PC-9 (cell line): ENCODE results near the gene ZNF710. TPM values are rescaled to one million over a fixed set of nuclear protein-coding genes. Genes with fewer than 3 reads are reported as not detected.

Experiments
- BruUV-seq: library from RNA; stranded (reverse); fragments of 400-500 nt; replicated peaks from 2 replicates; lab custom pipeline; 2021; lab: Mats Ljungman, UMichigan
- CTCF ChIA-PET: fragments of 300-600 bp; sonication (Branson Sonifier 250); formaldehyde crosslinking; loops from one replicate; lab custom pipeline; 2022; ENCODE audit warnings: antibody characterized with exemption; lab: Charles Lee
- POLR2A ChIA-PET: fragments of 300-600 bp; sonication (Branson Sonifier 250); formaldehyde crosslinking; loops from one replicate; lab custom pipeline; 2022; ENCODE audit warnings: antibody characterized with exemption; ENCODE audit not compliant: unreplicated experiment; lab: Charles Lee
- DNase-seq, 2 experiments: peaks; one replicate each; pipeline versions ENCODE4 v3.0.0 to v3.0.0-alpha.2; 2015 to 2022; ENCODE audit warnings: mixed read lengths in 1 of 2
- H2AFZ ChIP-seq: fragments of 200-600 bp; sonication (generic); 2 replicates; pipeline ENCODE4 v1.8.1; 2017; ENCODE audit warnings: antibody characterized with exemption
- H3F3A ChIP-seq: fragments of 200-600 bp; sonication (generic); 2 replicates; pipeline ENCODE4 v1.8.1; 2017; ENCODE audit warnings: antibody characterized with exemption, mild to moderate bottlenecking, low read depth; ENCODE audit not compliant: insufficient read depth
- H3K27ac ChIP-seq: fragments of 200-600 bp; sonication (generic); 2 replicates; pipeline ENCODE4 v1.6.1; 2016; ENCODE audit warnings: mixed run types
- H3K27me3 ChIP-seq: fragments of 200-600 bp; sonication (generic); 2 replicates; pipeline ENCODE4 v1.6.1; 2016; ENCODE audit warnings: low read depth, mixed run types; ENCODE audit not compliant: insufficient read depth
- H3K36me3 ChIP-seq: fragments of 200-600 bp; sonication (generic); 2 replicates; pipeline ENCODE4 v1.6.1; 2016; ENCODE audit warnings: low read depth, mixed run types
- H3K4me1 ChIP-seq: fragments of 200-600 bp; sonication (generic); replicated peaks from 2 replicates; pipeline ENCODE4 v1.6.1; 2016; ENCODE audit warnings: mixed run types; ENCODE audit not compliant: insufficient read depth
- H3K4me2 ChIP-seq: fragments of 200-600 bp; sonication (generic); 2 replicates; pipeline ENCODE4 v1.6.1; 2017; ENCODE audit warnings: mixed run types
- H3K4me3 ChIP-seq: fragments of 200-600 bp; sonication (generic); 2 replicates; pipeline ENCODE4 v1.6.1; 2016; ENCODE audit warnings: mixed run types
- H3K79me2 ChIP-seq: fragments of 200-600 bp; sonication (generic); 2 replicates; pipeline ENCODE4 v1.6.1; 2017; ENCODE audit warnings: low read depth, mixed run types
- H3K9me2 ChIP-seq: fragments of 200-600 bp; sonication (generic); 2 replicates; pipeline ENCODE4 v1.8.1; 2017; ENCODE audit warnings: mild to moderate bottlenecking; ENCODE audit not compliant: insufficient read depth
- H3K9me3 ChIP-seq: fragments of 200-600 bp; sonication (generic); 2 replicates; pipeline ENCODE4 v1.8.1; 2016; ENCODE audit warnings: low read depth; ENCODE audit not compliant: insufficient read depth
- H4K20me1 ChIP-seq: fragments of 200-600 bp; sonication (generic); 2 replicates; pipeline ENCODE4 v1.8.1; 2017; ENCODE audit not compliant: insufficient read depth
- EZH2 ChIP-seq: fragments of 200-600 bp; sonication (generic); IDR thresholded peaks from 2 replicates; pipeline ENCODE4 v1.8.0; 2017; ENCODE audit warnings: antibody characterized with exemption, low read depth
- intact Hi-C: fragments of 100-400 bp; cut with micrococcal nuclease; formaldehyde crosslinking; loops from one replicate; pipeline ENCODE4 v1.10.0; 2022; ENCODE audit not compliant: unreplicated experiment
- total RNA-seq: library from RNA; stranded (reverse); gene quantifications from 2 replicates; pipeline ENCODE4 v1.2.3, GENCODE V29; 2021
- TF ChIP-seq, protein P1 (sequence below): fragments of 200-600 bp; sonication (generic); conservative IDR thresholded peaks from 2 replicates; pipeline ENCODE4 v1.6.1; 2017; ENCODE audit warnings: mixed run types, antibody characterized with exemption, mild to moderate bottlenecking, moderate library complexity

The ZNF710 gene
- total RNA-seq, 1 experiment from 2014 or later = 23.4 TPM

DNA sequence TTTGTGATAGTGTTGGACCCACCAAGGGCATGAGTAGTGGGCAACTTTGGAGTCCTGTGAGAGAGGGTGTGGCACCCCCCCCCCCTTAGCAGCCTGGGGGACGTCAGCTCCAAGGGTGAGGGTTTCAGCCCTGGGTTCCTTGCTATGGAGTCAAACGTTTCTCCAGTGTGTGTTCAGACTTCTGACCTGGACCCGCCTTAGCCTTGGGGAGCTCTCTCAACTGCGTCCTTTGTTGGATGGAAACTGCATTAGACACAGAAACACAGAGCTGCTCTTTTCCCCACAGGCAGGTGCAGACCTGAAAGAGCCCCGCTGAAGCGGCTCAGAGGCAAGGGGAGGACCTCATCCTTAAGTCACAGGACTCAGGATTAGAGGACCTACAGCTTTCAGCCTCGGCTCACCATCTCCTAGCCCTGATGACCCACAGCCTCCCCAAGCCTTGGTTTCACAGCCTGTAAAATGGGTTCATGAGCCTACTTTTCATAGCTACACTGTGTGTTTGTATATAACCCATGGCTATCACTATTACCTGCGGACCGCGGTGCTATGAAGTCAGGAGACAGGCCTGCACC is 19.9 kb downstream of the ZNF710 start:
- Histone ChIP-seq H3K9me3 (no peaks in the 10 kb centered on the region), H3K9me2 (no peaks in the 10 kb centered on the region), H3K4me2 (no peak overlapping the region), H3K36me3 (no peaks in the 10 kb centered on the region), H4K20me1 (no peaks in the 10 kb centered on the region; the same call in 1 of the 2 replicates), H3K27ac (no peak overlapping the region), H3K27me3 (no peaks in the 10 kb centered on the region), H2AFZ (no peak overlapping the region), H3K79me2 (peaks cover 36% of the 10 kb centered on the region), H3K4me1 (no peaks in the 10 kb centered on the region), H3F3A (no peaks in the 10 kb centered on the region), H3K4me3 (no peak overlapping the region)
- BruUV-seq = no TSS peak
- TF ChIP-seq, protein P1, sequence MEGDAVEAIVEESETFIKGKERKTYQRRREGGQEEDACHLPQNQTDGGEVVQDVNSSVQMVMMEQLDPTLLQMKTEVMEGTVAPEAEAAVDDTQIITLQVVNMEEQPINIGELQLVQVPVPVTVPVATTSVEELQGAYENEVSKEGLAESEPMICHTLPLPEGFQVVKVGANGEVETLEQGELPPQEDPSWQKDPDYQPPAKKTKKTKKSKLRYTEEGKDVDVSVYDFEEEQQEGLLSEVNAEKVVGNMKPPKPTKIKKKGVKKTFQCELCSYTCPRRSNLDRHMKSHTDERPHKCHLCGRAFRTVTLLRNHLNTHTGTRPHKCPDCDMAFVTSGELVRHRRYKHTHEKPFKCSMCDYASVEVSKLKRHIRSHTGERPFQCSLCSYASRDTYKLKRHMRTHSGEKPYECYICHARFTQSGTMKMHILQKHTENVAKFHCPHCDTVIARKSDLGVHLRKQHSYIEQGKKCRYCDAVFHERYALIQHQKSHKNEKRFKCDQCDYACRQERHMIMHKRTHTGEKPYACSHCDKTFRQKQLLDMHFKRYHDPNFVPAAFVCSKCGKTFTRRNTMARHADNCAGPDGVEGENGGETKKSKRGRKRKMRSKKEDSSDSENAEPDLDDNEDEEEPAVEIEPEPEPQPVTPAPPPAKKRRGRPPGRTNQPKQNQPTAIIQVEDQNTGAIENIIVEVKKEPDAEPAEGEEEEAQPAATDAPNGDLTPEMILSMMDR = no peak
- TF ChIP-seq EZH2 = no peak
- intact Hi-C loops = no loop called here
- CTCF ChIA-PET = no interaction called here
- no peak for DNase-seq
- POLR2A ChIA-PET = no interaction called here

DNA sequence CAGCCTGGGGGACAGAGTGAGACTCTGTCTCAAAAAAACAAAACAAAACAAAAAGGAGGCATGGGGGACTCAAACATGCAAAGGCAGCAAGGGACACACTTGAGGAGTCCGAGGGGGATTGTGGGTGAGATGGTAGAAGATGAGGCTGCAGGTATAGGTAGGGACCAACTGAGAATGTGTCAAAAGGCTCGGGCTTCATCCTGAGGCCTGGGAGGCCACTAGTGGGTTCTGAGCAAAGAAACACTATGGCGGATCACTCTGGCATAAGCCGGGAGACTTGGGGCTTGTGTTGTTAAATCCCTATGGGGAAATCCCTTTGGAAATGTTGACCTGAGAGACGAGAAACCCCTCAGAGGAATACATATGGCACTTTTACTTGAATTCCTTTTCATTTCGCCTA is 21.2 kb downstream of the ZNF710 start:
- Histone ChIP-seq H3K27ac (no peak overlapping the region), H3K4me1 (no peaks in the 10 kb centered on the region), H3K4me3 (no peak overlapping the region), H3K79me2 (peaks cover 28% of the 10 kb centered on the region), H2AFZ (no peak overlapping the region), H3K9me2 (no peaks in the 10 kb centered on the region), H3K9me3 (no peaks in the 10 kb centered on the region), H3K4me2 (no peak overlapping the region), H3K36me3 (no peaks in the 10 kb centered on the region), H3K27me3 (no peaks in the 10 kb centered on the region), H4K20me1 (no peaks in the 10 kb centered on the region; the same call in 1 of the 2 replicates), H3F3A (no peaks in the 10 kb centered on the region)
- ChIA-PET POLR2A (no interaction called here), CTCF (no interaction called here)
- TF ChIP-seq, protein P1 = no peak
- TF ChIP-seq EZH2 = no peak
- no TSS peak for BruUV-seq
- DNase-seq = no peak
- intact Hi-C loops = no loop called here

DNA sequence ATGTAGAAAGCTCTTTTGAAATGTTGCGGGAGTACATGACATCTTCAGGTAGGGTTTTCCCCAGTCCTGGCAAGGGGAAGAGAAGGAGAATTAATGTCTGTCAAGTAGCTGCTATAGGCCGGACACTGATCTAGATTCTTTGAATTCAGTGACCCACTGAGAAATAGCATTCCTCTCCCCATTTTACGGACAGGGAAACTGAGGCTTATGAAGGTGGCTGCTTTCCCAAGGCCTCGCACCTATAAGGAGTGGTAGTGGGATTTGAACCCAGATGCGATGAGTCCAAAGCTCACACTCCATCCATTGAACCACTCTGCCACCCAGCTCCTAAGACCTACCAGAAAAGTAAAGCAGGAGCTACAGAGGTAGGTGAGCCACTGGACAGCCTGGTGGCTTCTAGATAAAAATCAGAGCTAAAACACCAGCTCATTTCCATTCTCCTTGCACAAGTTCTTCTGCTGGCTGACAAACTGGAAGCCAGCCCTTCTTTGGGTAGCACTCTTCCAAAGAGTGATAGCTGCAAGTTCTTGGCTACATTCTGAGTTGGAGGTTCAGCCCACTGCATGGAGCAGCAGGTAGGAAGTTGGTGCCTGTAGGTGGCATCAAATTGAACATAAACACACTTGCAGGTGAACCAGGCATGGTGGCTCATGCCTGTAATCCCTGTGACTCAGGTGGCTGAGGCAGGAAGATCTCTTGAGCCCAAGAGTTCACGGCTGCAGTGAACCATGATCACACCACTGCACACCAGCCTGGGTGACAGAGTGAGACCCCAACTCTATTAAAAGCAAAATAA is 22.0 kb downstream of the ZNF710 start:
- H3K79me2 ChIP-seq = peaks cover 21% of the 10 kb centered on the region
- no peaks in the 10 kb centered on the region for H3K9me2 ChIP-seq
- no peaks in the 10 kb centered on the region for H3K4me1 ChIP-seq
- H3F3A ChIP-seq = no peaks in the 10 kb centered on the region
- no peaks in the 10 kb centered on the region for H3K36me3 ChIP-seq
- no peak for TF ChIP-seq EZH2
- TF ChIP-seq, protein P1 = no peak
- no peaks in the 10 kb centered on the region; the same call in 1 of the 2 replicates for H4K20me1 ChIP-seq
- intact Hi-C loops = no loop called here
- H3K4me3 ChIP-seq = no peak overlapping the region
- no peak for DNase-seq
- POLR2A ChIA-PET = no interaction called here
- no peaks in the 10 kb centered on the region for H3K9me3 ChIP-seq
- CTCF ChIA-PET = no interaction called here
- no peak overlapping the region for H3K27ac ChIP-seq
- H3K27me3 ChIP-seq = no peaks in the 10 kb centered on the region
- no peak overlapping the region for H3K4me2 ChIP-seq
- no peak overlapping the region for H2AFZ ChIP-seq
- BruUV-seq = no TSS peak
